ENCODE measurements around the gene PCDHGA7.
"Not testable (repeated sequence)": the region's sequence is repeated elsewhere in the genome, so short reads cannot be mapped to it uniquely, and the experiment has no call there.

PCDHGA7 gene

GRCh38 chr5:141382469-141383294 is at the start of gene PCDHGA7:
PCDHGA7 (plus strand) TSS chr5:141382742; CDS start chr5:141382900, 158 bp downstream.
- no peak for DNase-seq (ENCODE audit: low read depth in 2 of 2)

GRCh38 chr5:141338538-141339306 is 43.8 kb upstream of the PCDHGA7 start, which contains the start of gene PCDHGA2:
PCDHGA2 (plus strand) TSS chr5:141338760.
- DNase-seq (ENCODE audit: low read depth in 2 of 2), result no peak

GRCh38 chr5:141340781-141341354 is 41.7 kb upstream of the PCDHGA7 start:
- DNase-seq (ENCODE audit: low read depth in 2 of 2), result not testable (repeated sequence)

GRCh38 chr5:141342773-141343172 is 39.8 kb upstream of the PCDHGA7 start:
- no peak for DNase-seq (ENCODE audit: low read depth in 2 of 2)

- DNase-seq (ENCODE audit: low read depth in 2 of 2), result no peak
Measured at GRCh38 chr5:141343242-141343952, 39.1 kb upstream of the PCDHGA7 start, which contains the start of gene PCDHGA3. PCDHGA3 (plus strand) TSS chr5:141343829; CDS start chr5:141344034, 205 bp downstream.

GRCh38 chr5:141343953-141344463 is 38.5 kb upstream of the PCDHGA7 start:
- no peak for DNase-seq (ENCODE audit: low read depth in 2 of 2)

GRCh38 chr5:141345327-141345726 is 37.2 kb upstream of the PCDHGA7 start:
- DNase-seq (ENCODE audit: low read depth in 2 of 2), result no peak

- DNase-seq (ENCODE audit: low read depth in 2 of 2), result not testable (repeated sequence)
Measured at GRCh38 chr5:141346017-141346416, 36.5 kb upstream of the PCDHGA7 start.

GRCh38 chr5:141349917-141350619 is 32.5 kb upstream of the PCDHGA7 start, which contains the start of gene PCDHGB1:
PCDHGB1 (plus strand) TSS chr5:141350099; CDS start chr5:141350261, 162 bp downstream.
- no peak for DNase-seq (ENCODE audit: low read depth in 2 of 2)

GRCh38 chr5:141351591-141351990 is 31.0 kb upstream of the PCDHGA7 start:
- DNase-seq (ENCODE audit: low read depth in 2 of 2), result no peak

- no peak for DNase-seq (ENCODE audit: low read depth in 2 of 2)
Measured at GRCh38 chr5:141354900-141355469, 27.6 kb upstream of the PCDHGA7 start, which contains the start of gene PCDHGA4. PCDHGA4 (plus strand) TSS chr5:141355021; CDS start chr5:141355108, 87 bp downstream.

- DNase-seq (ENCODE audit: low read depth in 2 of 2), result no peak
Measured at GRCh38 chr5:141355641-141356040, 26.9 kb upstream of the PCDHGA7 start.

- DNase-seq (ENCODE audit: low read depth in 2 of 2), result no peak
Measured at GRCh38 chr5:141356133-141356532, 26.4 kb upstream of the PCDHGA7 start.

GRCh38 chr5:141356950-141357349 is 25.6 kb upstream of the PCDHGA7 start:
- DNase-seq (ENCODE audit: low read depth in 2 of 2), result no peak

GRCh38 chr5:141359790-141360426 is 22.6 kb upstream of the PCDHGA7 start, which contains the start of gene PCDHGB2:
PCDHGB2 (plus strand) TSS chr5:141359994; CDS start chr5:141360136, 142 bp downstream.
- no peak for DNase-seq (ENCODE audit: low read depth in 2 of 2)

- no peak for DNase-seq (ENCODE audit: low read depth in 2 of 2)
Measured at GRCh38 chr5:141360685-141361084, 21.9 kb upstream of the PCDHGA7 start.

- no peak for DNase-seq (ENCODE audit: low read depth in 2 of 2)
Measured at GRCh38 chr5:141362719-141363118, 19.8 kb upstream of the PCDHGA7 start.

- no peak for DNase-seq (ENCODE audit: low read depth in 2 of 2)
Measured at GRCh38 chr5:141363952-141364660, 18.4 kb upstream of the PCDHGA7 start, which contains the start of gene PCDHGA5. PCDHGA5 (plus strand) TSS chr5:141364162; CDS start chr5:141364331, 169 bp downstream.
